ENCODE data around the gene TRIO.

DNA sequence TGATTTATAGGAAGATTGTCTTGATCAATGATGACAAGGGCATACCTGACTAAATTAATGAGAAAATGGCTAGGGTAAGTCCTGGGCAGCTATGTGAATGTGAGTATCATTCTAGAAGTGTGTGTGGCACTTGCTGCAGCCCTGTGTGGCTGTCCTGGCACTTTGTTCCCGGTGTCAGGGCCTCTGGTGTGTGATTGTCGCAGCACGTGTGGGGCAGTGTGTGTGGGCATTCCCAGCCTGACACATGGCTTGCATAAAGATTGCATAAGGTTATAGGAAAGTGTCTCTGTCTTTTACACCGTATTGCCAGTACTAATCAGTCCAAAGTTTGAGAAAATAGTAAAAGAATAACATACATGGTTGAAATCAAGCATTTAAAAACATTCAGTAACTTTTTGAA lies 74.4 kb downstream of the TRIO start:
- no peak for TF ChIP-seq CTCF (IDR thresholded peaks at IDR 0.05)
- TF ChIP-seq POLR2A (IDR thresholded peaks at IDR 0.05) = no peak
